Measurements from ENCODE around the gene ZNF226. TPM values are rescaled to one million over a fixed set of nuclear protein-coding genes. Genes with fewer than 3 reads are reported as not detected.

The ZNF226 gene
- total and polyA plus RNA-seq, 2 of the 4 experiments (the other 2 are of a cell fraction): 14.0 to 15.7 TPM

DNA sequence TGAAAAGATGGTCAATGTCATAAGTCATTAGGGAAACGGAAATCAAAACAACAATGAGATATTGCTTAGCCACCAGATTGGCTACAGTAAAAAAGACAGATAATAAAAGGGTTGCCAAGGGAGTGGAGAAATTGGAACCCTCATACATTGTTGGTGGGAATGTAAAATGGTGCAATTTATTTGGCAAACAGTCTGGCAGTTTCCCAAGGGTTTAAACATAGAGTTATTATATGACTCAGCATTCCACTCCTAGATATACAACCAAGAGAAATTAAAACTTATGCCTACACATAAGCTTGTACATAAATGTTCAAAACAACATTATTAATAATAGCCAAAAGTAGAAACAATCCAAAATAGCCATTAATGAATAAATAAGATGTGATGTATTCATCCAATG is 37.6 kb downstream of the ZNF226 start:
- Histone ChIP-seq H3K23ac (ENCODE audit: low read depth, low read length) (no peak overlapping the region), H3K9me3 (ENCODE audit: control insufficient read depth, insufficient read depth, low read length) (no peaks in the 10 kb centered on the region), H3K27ac (ENCODE audit: insufficient read depth, low read length) (no peak overlapping the region), H3K36me3 (ENCODE audit: control insufficient read depth, insufficient read depth, low read length) (no peaks in the 10 kb centered on the region), H2AK5ac (ENCODE audit: low read depth, low read length) (no peak overlapping the region), H3K4me2 (ENCODE audit: low read depth, low read length) (no peak overlapping the region), H2BK15ac (ENCODE audit: low read depth, low read length) (no peak overlapping the region), H2BK20ac (ENCODE audit: low read depth, low read length) (no peak overlapping the region), H3K27me3 (ENCODE audit: control insufficient read depth, insufficient read depth, low read length) (no peaks in the 10 kb centered on the region), H3K79me1 (ENCODE audit: low read depth in 1 of 2, low read length in 2 of 2) (no peaks in the 10 kb centered on the region; a peak in 1 of 4 replicates), H3K18ac (ENCODE audit: low read depth, low read length) (no peak overlapping the region), H3K4ac (ENCODE audit: low read depth, low read length) (no peak overlapping the region), H3K9ac (ENCODE audit: low read depth, low read length) (no peak overlapping the region), H2BK5ac (ENCODE audit: low read depth, low read length, poor library complexity, severe bottlenecking) (no peak overlapping the region), H3K9me1 (ENCODE audit: insufficient read depth, low read length) (no peaks in the 10 kb centered on the region), H4K8ac (ENCODE audit: low read depth in 2 of 2, low read length in 2 of 2) (no peak overlapping the region), H3K4me1 (ENCODE audit: control insufficient read depth, insufficient read depth, low read length) (no peaks in the 10 kb centered on the region), H3K14ac (replicated peaks; ENCODE audit: low read depth, low read length) (no peak overlapping the region), H2AFZ (replicated peaks; ENCODE audit: low read length, poor library complexity) (no peak overlapping the region), H4K91ac (ENCODE audit: insufficient read depth, low read depth, low read length) (no peak overlapping the region), H2BK120ac (ENCODE audit: low read depth, low read length) (no peak overlapping the region), H4K5ac (ENCODE audit: low read depth, low read length) (no peak overlapping the region), H4K20me1 (ENCODE audit: insufficient read depth, low read length) (no peaks in the 10 kb centered on the region), H3K56ac (ENCODE audit: extremely low read depth, insufficient read depth, low read length) (no peak overlapping the region), H2AK9ac (replicated peaks; ENCODE audit: low read depth, low read length, poor library complexity) (no peak overlapping the region), H3K4me3 (ENCODE audit: insufficient read depth, low read depth, low read length) (no peak overlapping the region)
- dilution Hi-C loops (cut with HindIII; ENCODE audit: low sequenced_read_pairs, unreplicated experiment): no loop called here
- in situ Hi-C loops (cut with MboI; ENCODE audit: low sequenced_read_pairs): no loop called here
- WGBS, 2 experiments (ENCODE audit: extremely low coverage in 2 of 2, insufficient read length in 1 of 2): no CpG with 5 or more reads among the region's 1 CpG
- DNase-seq (peak; percentile 51), ATAC-seq (ENCODE audit: low read depth) (no peak; the same call in 1 of the 2 replicates)
- TF ChIP-seq BHLHE40 (IDR thresholded peaks at IDR 0.05; ENCODE audit: low read depth, low read length): no peak
- TF ChIP-seq CHD1 (IDR thresholded peaks at IDR 0.05; ENCODE audit: low read depth, low read length): no peak
- TF ChIP-seq, protein P1, sequence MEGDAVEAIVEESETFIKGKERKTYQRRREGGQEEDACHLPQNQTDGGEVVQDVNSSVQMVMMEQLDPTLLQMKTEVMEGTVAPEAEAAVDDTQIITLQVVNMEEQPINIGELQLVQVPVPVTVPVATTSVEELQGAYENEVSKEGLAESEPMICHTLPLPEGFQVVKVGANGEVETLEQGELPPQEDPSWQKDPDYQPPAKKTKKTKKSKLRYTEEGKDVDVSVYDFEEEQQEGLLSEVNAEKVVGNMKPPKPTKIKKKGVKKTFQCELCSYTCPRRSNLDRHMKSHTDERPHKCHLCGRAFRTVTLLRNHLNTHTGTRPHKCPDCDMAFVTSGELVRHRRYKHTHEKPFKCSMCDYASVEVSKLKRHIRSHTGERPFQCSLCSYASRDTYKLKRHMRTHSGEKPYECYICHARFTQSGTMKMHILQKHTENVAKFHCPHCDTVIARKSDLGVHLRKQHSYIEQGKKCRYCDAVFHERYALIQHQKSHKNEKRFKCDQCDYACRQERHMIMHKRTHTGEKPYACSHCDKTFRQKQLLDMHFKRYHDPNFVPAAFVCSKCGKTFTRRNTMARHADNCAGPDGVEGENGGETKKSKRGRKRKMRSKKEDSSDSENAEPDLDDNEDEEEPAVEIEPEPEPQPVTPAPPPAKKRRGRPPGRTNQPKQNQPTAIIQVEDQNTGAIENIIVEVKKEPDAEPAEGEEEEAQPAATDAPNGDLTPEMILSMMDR (conservative IDR thresholded peaks at IDR 0.05; ENCODE audit: low read depth, low read length): no peak
- TF ChIP-seq NFE2L2 (IDR thresholded peaks at IDR 0.05; ENCODE audit: low read depth, low read length): peak; percentile 66; the same call in 1 of the 2 replicates
- no peak for TF ChIP-seq USF2 (IDR thresholded peaks at IDR 0.05; ENCODE audit: low read depth, low read length)
- TF ChIP-seq MAFK (IDR thresholded peaks at IDR 0.05; ENCODE audit: low read depth, low read length): no peak
- TF ChIP-seq FOS (IDR thresholded peaks at IDR 0.05; ENCODE audit: low read depth, low read length): no peak
- no peak for TF ChIP-seq POLR2A (IDR thresholded peaks at IDR 0.05; ENCODE audit: low read depth, low read length)
- no peak for TF ChIP-seq RAD21 (IDR thresholded peaks at IDR 0.05; ENCODE audit: low read length)
- no peak for TF ChIP-seq ELK1 (IDR thresholded peaks at IDR 0.05; ENCODE audit: borderline replicate concordance, low read depth, low read length)
- TF ChIP-seq CEBPB (IDR thresholded peaks at IDR 0.05; ENCODE audit: low read depth, low read length): peak; percentile 23; the same call in 1 of the 2 replicates
- TF ChIP-seq SMC3 (IDR thresholded peaks at IDR 0.05; ENCODE audit: low read depth, low read length): no peak
- no TSS peak for BruUV-seq (replicated peaks)
- intact Hi-C loops (cut with micrococcal nuclease): no loop called here
- CTCF ChIA-PET: interaction anchor here (1.8 kb wide), 1 partner anchor 10 kb away, joined by 4 read pairs; the partner anchor contains the start of gene ZNF227
- POLR2A ChIA-PET (ENCODE audit: unreplicated experiment): no interaction called here
